Glomerular endothelial cell (primary cell): ENCODE data around the gene HTR5A. TPM values are rescaled to one million over a fixed set of nuclear protein-coding genes. Genes with fewer than 3 reads are reported as not detected.
"Not testable (repeated sequence)": the region's sequence is repeated elsewhere in the genome, so short reads cannot be mapped to it uniquely, and the experiment has no call there.

Source experiments
- DNase-seq: peaks from one replicate; pipeline ENCODE4 v3.0.0-alpha.2; 2011; ENCODE audit warnings: low read depth, low spot score; ENCODE audit errors: extremely low read depth
- total RNA-seq: library from RNA; depleted of rRNA; stranded (reverse); fragments of >200 nt; gene quantifications from 2 replicates; pipeline ENCODE4 v1.2.3, GENCODE V29; 2015

HTR5A gene
- total RNA-seq, result not detected in 2 replicates

DNA sequence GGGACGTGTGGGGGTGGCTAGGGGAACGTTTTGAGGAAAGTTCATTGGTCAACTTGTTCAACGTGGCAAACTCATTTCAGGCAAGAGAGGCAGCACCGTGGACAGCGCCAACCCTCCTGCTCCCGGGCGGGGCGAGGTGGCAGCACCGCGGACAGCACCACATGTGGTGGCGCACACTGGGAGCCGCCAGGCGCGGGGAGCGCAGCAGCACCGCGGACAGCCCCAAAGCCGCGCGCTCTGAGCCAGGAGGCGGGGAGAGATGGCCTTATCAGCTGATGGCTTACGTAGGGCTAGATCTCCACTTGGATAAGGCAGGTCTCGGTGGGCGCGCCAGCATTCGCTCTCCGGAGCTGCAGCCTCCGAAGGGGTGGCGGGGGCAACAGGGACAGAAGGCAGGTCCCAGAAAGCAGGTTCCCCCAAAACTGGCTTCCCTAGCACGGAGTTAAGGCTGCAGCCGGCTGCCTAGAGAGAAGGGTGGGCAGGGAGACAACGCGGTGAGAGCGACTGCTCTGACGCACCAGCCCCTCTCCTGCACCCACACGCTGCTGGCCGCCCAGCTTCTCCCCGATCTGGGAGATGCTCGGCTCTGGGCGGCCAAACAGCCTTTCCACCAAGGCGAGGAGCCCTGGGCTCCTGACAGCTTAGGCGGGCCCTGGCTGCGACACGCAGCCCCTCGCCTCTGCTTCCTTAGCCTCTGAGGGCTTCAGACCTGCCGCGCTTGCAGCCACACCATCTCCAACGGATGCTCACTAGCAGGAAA is at the start of gene HTR5A:
Gene HTR5A (plus strand): TSS at position 333 of the 760 bp plus-strand sequence. CDS start 576 bp downstream, outside the sequence.
- DNase-seq, result peak; percentile 22

DNA sequence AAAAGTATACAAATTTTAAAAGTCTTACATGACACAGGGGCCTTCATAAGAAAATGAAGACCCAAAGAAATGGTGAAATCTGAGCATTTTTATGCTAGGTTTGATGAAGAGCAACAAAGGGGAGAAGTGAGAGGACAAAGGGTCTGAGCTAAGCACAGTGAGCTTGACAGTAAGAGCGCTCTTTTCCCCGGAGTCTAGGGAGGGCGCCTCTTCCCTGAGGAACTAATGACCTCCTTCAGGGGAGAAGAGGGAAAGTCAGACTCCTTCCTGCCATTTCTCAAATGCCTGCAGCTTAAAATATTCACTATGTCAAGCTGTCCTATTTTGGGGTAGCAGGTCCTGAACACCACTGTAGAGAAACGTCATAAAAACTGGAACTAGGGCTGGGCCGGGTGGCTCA is 49.1 kb upstream of the HTR5A start:
- DNase-seq, result no peak

DNA sequence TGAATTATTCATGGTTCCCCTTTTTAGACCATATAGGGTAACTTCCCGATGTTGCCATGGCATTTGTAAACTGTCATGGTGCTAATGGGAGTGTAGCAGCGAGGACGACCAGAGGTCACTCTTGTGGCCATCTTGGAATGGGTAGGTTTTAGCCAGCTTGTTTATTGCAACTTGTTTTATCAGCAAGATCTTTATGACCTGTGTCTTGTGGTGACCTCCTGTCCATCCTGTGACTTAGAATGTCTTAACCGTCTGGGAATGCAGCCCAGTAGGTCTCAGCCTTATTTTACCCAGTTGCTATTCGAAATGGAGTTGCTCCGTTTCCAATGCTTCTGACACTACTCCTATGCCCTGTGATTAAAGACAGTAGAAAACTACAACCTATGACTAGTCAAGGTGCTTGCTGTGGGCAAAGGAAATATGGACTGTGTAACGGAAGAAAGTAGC is 48.4 kb upstream of the HTR5A start:
- DNase-seq, result no peak

DNA sequence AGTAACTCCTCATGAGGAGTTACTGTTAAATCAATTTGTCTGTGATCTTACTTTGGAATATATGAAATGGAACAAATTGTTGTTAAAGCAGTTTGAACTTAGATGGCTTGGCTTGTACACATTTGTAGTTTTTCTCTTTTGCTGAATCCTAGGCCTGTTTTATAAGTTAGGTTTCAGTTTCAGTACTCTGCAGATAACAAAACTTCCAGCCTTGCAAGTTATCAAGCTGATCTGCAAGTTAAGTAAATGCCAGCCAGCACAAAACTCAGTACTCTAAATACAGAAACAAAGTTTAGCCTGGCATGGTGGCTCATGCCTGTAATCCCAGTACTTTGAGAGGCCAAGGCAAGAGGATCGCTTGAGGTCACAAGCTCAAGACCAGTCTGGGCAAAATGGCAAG is 42.2 kb upstream of the HTR5A start:
- no peak for DNase-seq

DNA sequence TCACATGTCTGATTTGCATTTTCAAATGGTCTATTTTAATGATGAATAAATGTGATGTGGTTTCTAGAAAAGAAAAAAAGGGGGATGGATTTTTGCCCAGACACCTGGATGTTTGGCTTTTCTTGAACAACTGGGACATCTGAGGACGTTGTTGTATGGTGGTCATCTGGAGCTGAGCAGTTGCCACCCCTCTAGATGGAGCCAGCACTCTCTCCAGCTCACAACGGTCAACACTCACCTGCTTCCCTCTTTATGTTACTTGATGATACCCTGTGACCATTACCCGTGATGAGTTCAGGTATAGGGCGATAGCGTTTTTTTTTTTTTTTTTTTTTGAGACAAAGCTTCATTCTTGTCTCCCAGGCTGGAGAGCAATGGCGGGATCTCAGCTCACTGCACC is 37.1 kb upstream of the HTR5A start:
- DNase-seq, result no peak

DNA sequence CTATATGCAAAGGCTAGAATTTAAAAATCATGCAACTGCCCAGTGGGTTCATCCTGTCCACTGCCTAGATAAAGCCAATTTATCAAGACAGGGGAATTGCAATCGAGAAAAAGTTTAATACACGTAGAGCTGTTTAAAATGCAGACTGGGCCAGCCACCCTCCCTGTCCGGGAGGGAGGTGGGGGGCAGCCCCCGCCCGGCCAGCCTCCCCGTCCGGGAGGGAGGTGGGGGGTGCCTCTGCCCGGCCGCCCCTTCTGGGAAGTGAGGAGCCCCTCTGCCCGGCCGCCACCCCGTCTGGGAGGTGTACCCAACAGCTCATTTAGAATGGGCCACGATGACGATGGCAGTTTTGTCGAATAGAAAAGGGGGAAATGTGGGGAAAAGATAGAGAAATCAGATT is 35.6 kb upstream of the HTR5A start:
- not testable (repeated sequence) for DNase-seq

DNA sequence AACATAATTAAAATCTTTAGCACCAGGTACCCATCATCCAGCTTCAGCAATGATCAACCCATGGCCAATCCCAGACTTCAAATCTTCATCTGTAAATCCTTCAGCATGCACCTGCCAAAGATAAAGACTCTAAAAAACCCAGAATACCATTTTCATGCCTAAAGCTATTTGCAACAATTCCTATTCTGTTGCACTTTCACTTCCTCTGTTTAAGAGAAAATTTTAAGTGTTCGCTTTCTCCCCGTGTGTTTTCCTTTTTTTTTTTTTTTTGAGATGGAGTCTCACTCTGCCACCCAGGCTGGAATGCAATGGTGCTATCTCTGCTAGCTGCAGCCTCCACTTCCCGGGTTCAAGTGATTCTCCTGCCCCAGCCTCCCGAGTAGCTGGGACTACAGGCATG is 31.8 kb upstream of the HTR5A start:
- DNase-seq, result no peak

DNA sequence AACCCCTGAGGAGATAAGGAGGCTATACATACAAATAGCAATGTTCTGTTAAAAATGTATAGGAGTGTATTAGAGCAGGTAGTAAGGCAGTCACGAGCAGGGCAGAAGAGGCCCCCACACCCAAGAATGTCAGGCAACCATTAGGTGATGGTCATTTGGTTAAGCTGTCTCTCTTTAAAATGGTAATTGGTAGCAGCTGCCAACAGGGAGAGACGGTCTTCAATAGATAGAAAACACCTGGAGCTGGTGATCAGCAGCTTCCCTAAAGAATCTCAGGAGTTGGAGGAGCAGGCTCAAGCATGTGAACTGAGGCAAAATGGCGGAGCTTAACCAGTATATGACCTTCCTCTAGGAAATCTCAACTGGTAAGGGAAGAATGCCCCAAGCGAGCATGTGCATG is 26.4 kb upstream of the HTR5A start:
- no peak for DNase-seq

DNA sequence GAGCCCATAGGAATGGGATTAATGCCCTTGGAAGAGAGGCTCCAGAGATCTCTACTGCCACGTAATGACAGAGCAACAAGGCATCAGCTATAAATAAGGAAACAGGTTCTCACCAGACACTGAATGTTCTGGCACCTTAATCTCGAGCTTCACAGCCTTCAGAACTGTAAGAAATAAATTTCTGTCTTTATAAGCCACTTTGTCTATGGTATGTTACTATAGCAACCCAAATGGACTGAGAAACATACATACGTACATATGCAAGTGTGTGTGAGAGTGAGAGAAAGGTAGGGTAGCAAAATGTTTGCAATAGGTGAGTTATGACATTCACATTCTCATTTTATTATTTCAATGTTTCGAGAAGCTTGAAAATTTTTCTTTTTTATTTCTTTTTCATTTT is 22.1 kb upstream of the HTR5A start:
- DNase-seq, result no peak

DNA sequence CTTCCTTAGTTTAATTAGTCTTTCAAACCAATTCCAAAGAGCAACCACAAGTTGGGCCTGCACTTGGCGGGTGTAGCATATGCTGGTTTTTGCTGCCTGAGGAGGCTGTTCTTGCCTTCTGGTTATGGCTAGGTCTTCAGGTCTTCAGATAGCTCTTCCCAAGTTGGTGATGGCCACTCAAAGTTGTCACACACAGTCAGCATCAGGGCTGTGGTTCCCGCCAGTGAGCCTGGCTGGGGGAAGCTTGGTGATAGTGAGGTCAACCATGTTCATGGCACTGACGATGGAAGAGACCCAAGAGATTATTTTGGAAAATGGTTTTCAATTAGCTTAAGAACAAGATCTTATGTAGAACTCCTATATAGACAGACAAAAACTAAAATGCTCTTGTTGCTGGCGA is 18.8 kb upstream of the HTR5A start:
- DNase-seq, result no peak

DNA sequence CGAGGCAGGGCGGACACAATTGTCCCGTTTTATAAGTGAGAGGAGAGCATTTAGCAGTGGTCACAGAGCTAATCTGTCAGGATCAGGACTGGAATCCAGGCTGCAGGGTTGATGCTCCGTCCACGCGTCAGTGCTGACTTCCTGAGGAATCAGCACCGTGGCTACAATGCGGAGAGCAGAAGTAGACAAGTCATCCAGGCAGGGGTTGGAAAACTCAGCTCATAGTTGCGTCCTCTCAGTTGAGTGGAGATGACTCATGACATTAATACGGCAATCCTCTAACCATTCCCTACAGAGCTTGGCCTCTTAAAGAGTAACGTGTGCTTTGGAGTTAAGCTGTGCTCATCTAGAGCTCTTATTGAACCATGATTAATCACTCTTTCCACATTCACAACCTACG is 17.1 kb upstream of the HTR5A start:
- DNase-seq, result no peak

DNA sequence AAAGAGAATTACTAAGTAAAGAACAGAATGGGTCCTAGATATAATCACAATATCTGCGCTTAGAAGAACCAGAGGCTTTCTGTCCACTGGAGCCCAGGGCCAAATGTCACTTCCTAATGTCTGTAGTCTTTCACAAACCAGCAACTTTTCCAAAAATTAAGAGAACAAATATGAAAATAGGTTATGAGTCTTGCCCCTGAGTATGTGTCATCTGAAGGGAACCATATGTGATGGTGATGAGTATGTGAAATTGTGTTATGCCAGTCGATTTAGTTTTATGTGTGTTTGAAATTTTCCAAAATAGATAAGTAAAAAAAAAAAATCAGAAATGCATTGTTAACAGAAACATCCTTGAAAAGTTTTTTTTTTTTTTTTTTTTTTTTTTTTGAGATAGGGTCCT is 15.4 kb upstream of the HTR5A start:
- DNase-seq, result no peak

DNA sequence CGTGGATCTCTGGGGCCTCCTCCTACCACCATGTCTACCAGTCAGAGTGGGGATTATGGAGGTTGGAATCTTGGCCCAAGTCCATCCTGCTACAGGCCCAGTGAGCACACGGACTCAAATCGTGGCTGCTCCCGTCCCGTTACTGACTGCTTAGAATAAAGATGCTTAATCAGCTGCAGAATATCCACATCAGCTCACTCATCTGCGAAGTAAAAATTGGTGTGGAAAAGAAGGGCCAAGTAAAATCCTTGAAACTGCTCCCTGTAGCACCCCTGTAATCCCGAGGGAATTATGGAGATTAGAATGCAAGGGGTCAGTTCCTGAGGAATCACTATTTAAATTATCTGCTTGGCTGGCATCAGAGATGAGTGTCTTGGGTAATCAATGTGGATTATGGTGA is 13.0 kb upstream of the HTR5A start:
- DNase-seq, result no peak

DNA sequence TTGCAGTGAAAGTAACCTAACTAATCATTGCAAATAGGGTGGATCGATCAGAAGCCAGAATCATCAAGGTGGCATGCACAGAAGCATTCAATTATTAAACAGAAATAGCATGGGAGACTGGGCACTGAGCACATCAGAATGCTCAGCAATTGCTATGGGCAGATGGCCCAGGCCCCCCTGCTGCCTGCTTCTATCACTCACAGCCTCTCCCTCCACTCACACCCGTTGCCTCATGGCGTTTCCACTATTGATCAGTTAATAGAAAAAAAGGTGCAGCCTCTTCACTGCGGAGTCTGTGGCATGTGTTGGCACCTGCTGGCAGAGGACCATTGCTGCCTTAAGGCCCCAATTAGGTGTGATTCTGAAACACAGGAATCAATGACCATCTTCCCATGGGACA is 11.2 kb upstream of the HTR5A start:
- no peak for DNase-seq

DNA sequence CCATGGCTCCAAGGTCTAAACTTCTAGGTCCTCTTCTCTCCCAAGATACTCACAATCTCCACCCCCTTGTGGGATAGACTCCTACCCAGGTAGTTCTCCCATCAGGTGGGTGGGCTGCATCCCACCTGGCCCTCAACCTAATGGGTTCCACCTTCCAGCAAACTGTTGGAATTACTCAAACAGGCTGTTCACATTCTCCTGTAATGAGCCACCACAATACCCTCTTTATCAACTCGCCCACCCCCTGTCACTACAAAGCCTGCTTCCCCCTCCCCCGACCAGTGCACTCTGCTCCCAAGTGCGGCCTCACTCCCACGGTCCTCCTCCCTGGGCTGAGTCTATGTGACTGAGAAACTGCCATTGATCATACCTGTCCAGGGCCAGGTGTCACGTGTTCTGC is 10.4 kb upstream of the HTR5A start:
- no peak for DNase-seq

DNA sequence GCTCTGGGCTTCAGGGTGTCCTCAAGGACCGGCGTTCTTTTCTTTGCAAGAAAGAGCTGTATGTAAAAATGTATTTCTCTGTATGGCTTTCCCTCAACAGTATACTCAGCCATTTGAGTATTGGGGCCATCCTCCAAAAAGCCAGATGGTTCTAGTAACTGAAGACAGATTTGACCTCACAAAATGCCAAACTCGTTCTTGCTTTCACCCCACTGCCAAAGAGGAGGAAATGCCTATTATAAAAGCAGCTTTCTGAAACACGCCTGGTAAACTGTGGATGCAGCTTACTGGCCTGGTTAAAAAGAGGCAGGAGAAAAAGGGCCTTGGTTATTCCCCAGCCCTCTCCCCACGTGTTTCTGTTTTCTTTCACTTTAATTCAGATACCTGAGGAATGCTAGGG is 7.7 kb upstream of the HTR5A start:
- DNase-seq, result no peak

DNA sequence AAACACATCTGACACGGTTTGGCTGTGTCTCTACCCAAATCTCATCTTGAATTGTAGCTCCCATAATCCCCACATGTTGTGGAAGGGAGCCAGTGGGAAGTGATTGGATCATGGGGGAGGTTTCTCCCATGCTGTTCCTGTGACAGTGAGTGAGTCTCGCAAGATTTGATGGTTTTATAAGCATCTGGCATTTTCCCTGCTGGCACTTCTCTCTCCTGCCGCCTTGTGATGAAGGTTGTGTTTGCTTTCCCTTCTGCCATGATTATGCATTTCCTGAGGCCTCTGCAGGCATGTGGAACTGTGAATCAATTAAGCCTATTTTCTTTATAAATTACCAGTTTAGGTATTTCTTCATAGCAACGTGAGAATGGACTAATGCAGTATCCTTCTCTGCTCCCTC is 5.9 kb upstream of the HTR5A start:
- no peak for DNase-seq

DNA sequence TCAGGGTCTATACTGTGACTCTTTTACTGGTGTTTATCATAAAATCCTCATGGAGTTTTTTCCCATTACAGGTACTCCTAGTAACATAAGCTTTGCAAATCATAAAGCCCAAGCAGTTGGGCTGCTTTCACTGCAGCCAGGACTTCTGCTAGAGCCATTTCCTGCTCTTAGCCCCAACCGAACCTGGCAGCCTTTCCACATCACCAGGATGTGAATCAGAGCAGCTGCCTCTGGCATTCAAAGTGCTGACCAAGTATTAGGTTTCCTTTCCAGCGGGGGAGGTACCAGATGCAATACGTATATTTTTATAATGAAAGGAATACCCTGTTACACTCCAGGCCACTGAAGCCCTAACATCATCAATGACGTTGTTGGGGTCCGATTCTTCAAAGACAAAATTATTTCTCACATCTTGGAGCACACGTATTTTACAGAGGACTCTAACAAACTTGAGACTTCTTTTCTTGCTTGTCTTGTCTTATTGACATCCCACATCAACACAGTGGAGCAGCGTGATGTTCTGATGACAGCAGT is 3.6 kb upstream of the HTR5A start:
- no peak for DNase-seq

DNA sequence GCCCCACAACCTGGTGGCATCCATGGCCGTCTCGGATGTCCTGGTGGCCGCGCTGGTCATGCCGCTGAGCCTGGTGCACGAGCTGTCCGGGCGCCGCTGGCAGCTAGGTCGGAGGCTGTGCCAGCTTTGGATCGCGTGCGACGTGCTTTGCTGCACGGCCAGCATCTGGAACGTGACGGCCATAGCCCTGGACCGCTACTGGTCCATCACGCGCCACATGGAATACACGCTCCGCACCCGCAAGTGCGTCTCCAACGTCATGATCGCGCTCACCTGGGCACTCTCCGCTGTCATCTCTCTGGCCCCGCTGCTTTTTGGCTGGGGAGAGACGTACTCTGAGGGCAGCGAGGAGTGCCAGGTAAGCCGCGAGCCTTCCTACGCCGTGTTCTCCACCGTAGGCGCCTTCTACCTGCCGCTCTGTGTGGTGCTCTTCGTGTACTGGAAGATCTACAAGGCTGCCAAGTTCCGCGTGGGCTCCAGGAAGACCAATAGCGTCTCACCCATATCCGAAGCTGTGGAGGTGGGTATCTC is 1.1 kb downstream of the HTR5A start:
- DNase-seq, result no peak

DNA sequence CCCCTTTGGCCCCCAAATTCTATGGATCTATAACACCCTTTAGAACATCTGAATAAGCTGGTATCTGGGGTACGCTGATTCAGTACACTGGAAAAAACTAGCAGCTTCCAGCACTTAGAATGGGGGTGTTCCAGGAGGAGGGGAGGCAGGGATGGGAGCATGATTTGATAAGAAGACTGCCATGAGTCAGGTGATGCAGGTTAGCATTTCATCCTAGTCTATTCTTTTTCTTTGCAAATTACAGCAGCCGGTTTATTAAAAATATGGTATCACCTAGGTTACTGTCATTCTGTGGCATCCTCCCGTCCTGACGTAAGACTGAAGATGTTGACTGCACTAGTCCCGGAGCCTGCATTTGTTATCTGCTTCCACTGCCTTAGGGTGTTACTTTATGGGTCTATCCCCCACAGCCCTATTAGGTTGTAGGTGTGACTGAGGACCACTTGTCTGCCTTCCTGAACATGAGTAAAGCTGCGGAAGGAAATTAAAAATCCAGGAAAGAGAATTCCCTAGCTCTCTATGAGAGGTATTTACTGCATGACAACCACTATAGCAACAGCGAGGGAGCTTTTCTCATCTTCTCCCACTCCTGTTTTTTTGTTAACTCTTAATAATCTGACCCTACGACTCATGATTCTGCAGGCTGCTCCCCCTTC is 1.9 kb downstream of the HTR5A start:
- DNase-seq, result no peak

DNA sequence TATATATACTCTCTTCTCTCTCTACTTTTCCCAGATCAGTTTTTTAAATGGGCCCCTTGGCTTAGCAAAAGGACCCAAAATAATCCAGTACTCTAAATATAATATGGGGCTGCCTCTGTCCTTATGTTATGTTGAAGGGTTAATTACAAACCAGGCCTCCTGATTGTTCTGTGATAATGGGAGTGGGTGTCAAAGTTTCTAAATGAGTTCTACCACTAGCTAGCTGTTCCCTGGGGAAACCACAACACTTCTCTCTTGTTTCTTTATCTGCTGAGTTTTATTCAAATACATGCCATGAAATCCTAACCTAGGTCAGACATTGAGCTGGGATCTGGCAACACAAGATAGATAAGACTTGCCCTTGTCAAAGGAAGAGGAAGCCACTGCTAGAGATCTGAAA is 3.8 kb downstream of the HTR5A start:
- DNase-seq, result no peak

DNA sequence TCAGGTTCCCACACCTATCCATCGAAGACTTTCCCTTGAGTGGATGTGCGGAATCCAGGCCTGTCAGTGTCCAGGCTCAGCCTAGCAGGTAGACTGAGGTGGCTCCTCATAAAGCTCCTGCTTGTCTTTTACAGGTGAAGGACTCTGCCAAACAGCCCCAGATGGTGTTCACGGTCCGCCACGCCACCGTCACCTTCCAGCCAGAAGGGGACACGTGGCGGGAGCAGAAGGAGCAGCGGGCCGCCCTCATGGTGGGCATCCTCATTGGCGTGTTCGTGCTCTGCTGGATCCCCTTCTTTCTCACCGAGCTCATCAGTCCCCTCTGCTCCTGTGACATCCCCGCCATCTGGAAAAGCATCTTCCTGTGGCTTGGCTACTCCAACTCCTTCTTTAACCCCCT is 13.9 kb downstream of the HTR5A start:
- DNase-seq, result no peak
